ENCODE results near the gene PXYLP1.

The PXYLP1 gene

DNA sequence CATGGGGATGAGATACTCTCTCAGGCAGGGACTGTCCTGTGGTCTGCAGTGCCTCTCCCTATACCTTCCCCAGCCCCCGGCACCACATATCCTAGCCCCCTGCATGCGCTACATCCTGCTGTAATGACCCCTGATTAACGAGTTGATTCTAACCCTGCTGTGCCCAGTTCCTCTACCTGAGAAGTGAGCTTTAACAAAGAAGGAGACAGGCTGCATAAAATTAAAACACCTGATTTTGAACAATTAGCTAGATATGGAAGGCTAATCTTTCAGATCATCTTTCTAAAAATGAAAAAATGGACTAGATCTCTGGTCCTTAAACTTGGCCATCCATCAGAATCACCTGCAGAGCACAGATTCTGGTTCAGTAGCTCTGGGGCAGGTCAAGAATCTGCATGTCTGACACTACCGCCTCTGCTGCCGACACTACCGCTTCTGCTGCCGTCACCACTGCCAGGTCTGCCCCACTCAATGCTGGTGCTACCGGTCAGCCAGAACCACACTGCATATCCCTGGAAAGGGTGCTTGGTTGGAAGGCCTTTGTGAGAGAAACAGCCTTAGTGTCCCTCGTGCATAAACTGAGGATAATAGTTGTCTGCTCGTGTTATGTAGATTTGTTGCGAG lies 103.1 kb downstream of the PXYLP1 start:
- H3K27ac Mint-ChIP-seq = no peak overlapping the region
- no peaks in the 10 kb centered on the region for H3K27me3 Mint-ChIP-seq (ENCODE audit: low read depth)
- no peak overlapping the region for H3K4me3 Mint-ChIP-seq
- H3K36me3 Mint-ChIP-seq (ENCODE audit: low read depth) = no peaks in the 10 kb centered on the region
- H3K4me1 Mint-ChIP-seq (ENCODE audit: low read depth) = no peaks in the 10 kb centered on the region
- no peaks in the 10 kb centered on the region for H3K9me3 Mint-ChIP-seq

DNA sequence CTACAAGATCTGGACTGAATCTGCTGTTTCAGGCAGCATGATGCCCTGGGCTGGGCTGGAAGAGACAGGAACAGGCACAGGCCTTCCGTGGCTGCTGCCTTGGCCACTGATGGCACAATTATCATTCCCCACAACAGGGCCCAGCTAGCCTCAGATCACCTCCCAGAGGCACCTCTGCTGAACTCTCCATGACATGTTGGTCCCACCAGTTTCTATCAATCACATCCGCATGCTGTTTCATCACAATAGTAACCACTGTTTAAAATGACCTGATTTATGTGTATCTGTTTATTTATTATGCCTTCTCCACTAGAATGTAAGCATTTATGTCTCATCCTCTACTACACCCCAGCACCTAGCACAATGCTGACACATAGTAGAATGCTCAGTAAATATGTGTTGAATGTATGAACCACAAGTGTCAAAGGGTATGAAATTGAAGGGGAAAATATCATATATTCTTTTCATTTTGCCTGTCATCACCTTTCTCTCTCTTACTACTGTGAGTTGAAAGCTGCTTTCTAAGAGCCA lies 104.0 kb downstream of the PXYLP1 start:
- H3K4me3 Mint-ChIP-seq = no peak overlapping the region
- no peaks in the 10 kb centered on the region for H3K27me3 Mint-ChIP-seq (ENCODE audit: low read depth)
- H3K9me3 Mint-ChIP-seq = no peaks in the 10 kb centered on the region
- no peaks in the 10 kb centered on the region for H3K4me1 Mint-ChIP-seq (ENCODE audit: low read depth)
- H3K36me3 Mint-ChIP-seq (ENCODE audit: low read depth) = no peaks in the 10 kb centered on the region
- H3K27ac Mint-ChIP-seq = no peak overlapping the region

DNA sequence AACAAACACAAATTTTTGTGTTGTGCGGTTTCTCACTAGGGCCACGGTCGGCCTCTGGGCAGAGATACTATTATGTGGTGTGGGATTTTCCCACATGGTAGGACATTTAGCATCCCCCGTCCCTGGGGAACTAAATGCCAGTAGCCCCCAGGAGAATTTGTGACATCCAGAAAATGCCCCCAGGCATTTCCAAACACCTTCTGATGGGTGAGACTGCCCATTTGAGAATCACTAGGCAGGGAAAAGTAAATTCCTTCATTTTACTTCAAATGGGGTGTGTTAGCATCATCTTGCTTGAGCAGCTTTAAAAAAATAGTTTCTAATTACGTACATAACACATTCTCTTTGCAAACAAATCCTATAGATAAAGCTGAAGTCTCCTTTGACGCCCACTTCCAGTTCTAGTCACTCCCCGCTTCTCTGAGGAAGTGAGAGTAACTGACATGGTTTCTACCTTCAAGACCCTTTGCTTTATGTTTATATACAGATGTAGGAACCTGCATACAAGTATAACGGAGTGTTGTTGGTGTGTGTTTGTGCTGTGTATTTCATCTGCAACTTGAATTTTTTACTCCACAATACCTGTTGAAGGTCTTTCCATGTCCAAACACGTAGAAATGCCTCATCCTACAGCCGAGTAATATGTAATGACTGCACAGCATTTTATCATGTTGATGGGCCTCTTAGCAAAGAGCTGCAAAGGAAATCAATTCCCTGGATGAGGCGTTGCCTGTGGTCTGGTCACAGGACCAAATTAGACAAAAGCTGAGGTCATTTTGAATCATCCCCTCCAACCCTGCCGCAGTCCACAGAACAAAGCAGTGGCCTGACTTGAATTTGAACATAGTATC lies 105.3 kb downstream of the PXYLP1 start:
- Mint-ChIP-seq H3K27me3 (ENCODE audit: low read depth) (peaks cover 7% of the 10 kb centered on the region), H3K27ac (no peak overlapping the region), H3K4me1 (ENCODE audit: low read depth) (no peaks in the 10 kb centered on the region), H3K36me3 (ENCODE audit: low read depth) (no peaks in the 10 kb centered on the region), H3K9me3 (no peaks in the 10 kb centered on the region), H3K4me3 (no peak overlapping the region)

DNA sequence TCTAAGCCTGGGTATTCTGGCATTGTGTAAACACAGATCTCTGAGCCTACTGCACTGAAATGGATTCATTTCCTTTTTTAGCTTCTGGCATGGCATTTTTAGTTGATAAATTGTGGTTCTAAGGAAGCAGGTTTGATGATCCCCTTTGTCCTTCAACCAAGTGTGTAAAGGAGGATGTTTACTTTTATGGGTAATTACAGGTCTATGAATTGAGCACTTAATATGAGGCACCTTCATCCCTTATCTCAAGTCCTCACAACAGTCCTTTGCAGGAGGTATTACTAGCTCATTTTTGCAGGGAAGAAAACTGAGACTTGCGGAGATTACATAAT lies 105.9 kb downstream of the PXYLP1 start:
- Mint-ChIP-seq H3K36me3 (ENCODE audit: low read depth) (no peaks in the 10 kb centered on the region), H3K27ac (no peak overlapping the region), H3K27me3 (ENCODE audit: low read depth) (peaks cover 7% of the 10 kb centered on the region), H3K9me3 (no peaks in the 10 kb centered on the region), H3K4me3 (no peak overlapping the region), H3K4me1 (ENCODE audit: low read depth) (no peaks in the 10 kb centered on the region)

- Mint-ChIP-seq H3K4me1 (ENCODE audit: low read depth) (no peaks in the 10 kb centered on the region), H3K4me3 (no peak overlapping the region), H3K9me3 (no peaks in the 10 kb centered on the region)
Measured at GRCh38 chr3:141337991-141338390, 106.4 kb downstream of the PXYLP1 start.

GRCh38 chr3:141338881-141339280 lies 107.3 kb downstream of the PXYLP1 start:
- Mint-ChIP-seq H3K27me3 (ENCODE audit: low read depth) (peaks cover 7% of the 10 kb centered on the region), H3K27ac (no peak overlapping the region), H3K36me3 (ENCODE audit: low read depth) (no peaks in the 10 kb centered on the region), H3K4me1 (ENCODE audit: low read depth) (no peaks in the 10 kb centered on the region), H3K4me3 (no peak overlapping the region), H3K9me3 (no peaks in the 10 kb centered on the region)

More at GRCh38 chr3:141337991-141338390, 106.4 kb downstream of the PXYLP1 start:
- Mint-ChIP-seq H3K36me3 (ENCODE audit: low read depth) (no peaks in the 10 kb centered on the region), H3K27me3 (ENCODE audit: low read depth) (peaks cover 7% of the 10 kb centered on the region), H3K27ac (no peak overlapping the region)

DNA sequence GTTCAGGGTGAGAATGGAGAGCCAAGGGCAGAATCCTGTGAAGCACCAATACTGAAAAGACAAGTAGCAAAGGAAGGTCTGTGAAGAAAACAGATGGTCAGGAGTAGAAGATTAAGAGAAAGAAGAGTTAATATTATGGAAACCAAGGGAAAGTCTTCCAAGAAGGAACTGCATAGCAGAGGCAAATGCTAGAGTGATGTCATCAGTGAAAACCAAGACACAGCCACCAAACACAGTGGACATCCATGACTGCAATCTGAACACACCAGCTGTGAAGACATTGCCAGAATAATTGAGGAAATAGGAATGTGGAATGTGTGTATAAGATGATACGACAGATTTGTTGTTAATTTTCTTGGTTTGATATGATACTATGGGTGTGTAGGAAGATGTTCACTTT lies 109.9 kb downstream of the PXYLP1 start:
- Mint-ChIP-seq H3K9me3 (no peaks in the 10 kb centered on the region), H3K27ac (no peak overlapping the region), H3K4me3 (no peak overlapping the region), H3K36me3 (ENCODE audit: low read depth) (no peaks in the 10 kb centered on the region), H3K27me3 (ENCODE audit: low read depth) (peaks cover 11% of the 10 kb centered on the region), H3K4me1 (ENCODE audit: low read depth) (no peaks in the 10 kb centered on the region)

GRCh38 chr3:141342386-141342785 lies 110.8 kb downstream of the PXYLP1 start:
- no peak overlapping the region for H3K27ac Mint-ChIP-seq
- no peaks in the 10 kb centered on the region for H3K36me3 Mint-ChIP-seq (ENCODE audit: low read depth)
- no peaks in the 10 kb centered on the region for H3K9me3 Mint-ChIP-seq
- no peak overlapping the region for H3K4me3 Mint-ChIP-seq
- H3K4me1 Mint-ChIP-seq (ENCODE audit: low read depth) = no peaks in the 10 kb centered on the region
- peaks cover 11% of the 10 kb centered on the region for H3K27me3 Mint-ChIP-seq (ENCODE audit: low read depth)

DNA sequence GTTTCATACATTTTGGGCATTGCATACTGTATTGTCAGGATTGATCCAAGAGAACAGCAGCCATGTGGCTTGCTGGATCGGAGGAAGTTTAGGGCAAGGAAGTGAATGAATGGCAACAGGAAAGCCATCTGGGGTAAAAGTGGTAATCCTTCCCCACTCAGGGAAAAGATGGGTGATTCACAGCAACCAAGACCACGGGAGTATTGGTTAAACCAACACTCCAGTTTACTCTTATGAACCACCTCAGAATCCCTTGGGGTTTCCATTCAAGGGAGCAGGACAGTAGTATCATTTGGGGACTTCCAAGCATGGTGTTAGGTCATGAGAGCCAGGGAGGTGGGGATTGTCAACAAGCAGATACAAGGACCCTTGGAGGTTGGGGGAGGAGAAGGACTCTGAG lies 111.5 kb downstream of the PXYLP1 start:
- H3K27ac Mint-ChIP-seq = no peak overlapping the region
- H3K9me3 Mint-ChIP-seq = no peaks in the 10 kb centered on the region
- H3K4me1 Mint-ChIP-seq (ENCODE audit: low read depth) = no peaks in the 10 kb centered on the region
- no peaks in the 10 kb centered on the region for H3K36me3 Mint-ChIP-seq (ENCODE audit: low read depth)
- no peak overlapping the region for H3K4me3 Mint-ChIP-seq
- H3K27me3 Mint-ChIP-seq (ENCODE audit: low read depth) = peaks cover 11% of the 10 kb centered on the region

DNA sequence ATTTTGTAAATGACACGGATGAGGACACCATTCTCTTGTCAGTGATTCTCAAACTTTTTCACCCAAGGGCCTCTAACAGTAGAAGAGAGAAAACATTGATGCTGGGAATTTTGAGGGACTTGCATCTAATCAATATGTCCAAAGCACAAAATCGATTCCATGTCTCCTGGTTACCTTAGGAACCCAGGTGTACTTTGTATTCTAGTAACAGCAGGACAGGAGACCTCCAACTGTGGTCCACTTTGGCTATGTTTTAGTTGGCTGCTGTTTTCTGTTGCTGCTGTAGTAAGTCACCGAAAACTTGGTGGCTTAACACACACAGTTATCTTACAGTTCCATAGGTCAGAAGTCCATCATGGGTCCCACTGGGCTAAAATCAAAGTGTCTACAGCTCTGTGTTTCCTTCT lies 112.2 kb downstream of the PXYLP1 start:
- no peak overlapping the region for H3K4me3 Mint-ChIP-seq
- no peaks in the 10 kb centered on the region for H3K4me1 Mint-ChIP-seq (ENCODE audit: low read depth)
- H3K27ac Mint-ChIP-seq = no peak overlapping the region
- peaks cover 11% of the 10 kb centered on the region for H3K27me3 Mint-ChIP-seq (ENCODE audit: low read depth)
- H3K36me3 Mint-ChIP-seq (ENCODE audit: low read depth) = no peaks in the 10 kb centered on the region
- H3K9me3 Mint-ChIP-seq = no peaks in the 10 kb centered on the region
